GM18526 (cell line): ENCODE measurements around the gene CLDN19.

Experiments used
- POLR2A ChIP-seq: IDR thresholded peaks from 3 replicates; pipeline ENCODE4 v1.6.1; 2011; ENCODE audit not compliant: insufficient read length; ENCODE audit errors: extremely low read depth

Gene CLDN19

GRCh38 chr1:42766741-42767509 lies 26.9 kb upstream of the CLDN19 start, which contains the start of the genes C1orf50 and P3H1:
Gene C1orf50 (plus strand): TSS chr1:42767249. CDS start chr1:42767312, 63 bp downstream.
Gene P3H1 (minus strand): TSS chr1:42767028. CDS start chr1:42766971, 57 bp downstream.
- TF ChIP-seq POLR2A: peak; percentile 98

GRCh38 chr1:42765832-42766740 lies 26.1 kb upstream of the CLDN19 start:
- no peak for TF ChIP-seq POLR2A

GRCh38 chr1:42765269-42765668 lies 25.2 kb upstream of the CLDN19 start:
- TF ChIP-seq POLR2A: no peak

- no peak for TF ChIP-seq POLR2A
These were observed 22.2 kb upstream of the CLDN19 start for GRCh38 chr1:42762269-42762668.

GRCh38 chr1:42761567-42761966 lies 21.5 kb upstream of the CLDN19 start:
- no peak for TF ChIP-seq POLR2A

- no peak for TF ChIP-seq POLR2A
These were observed 19.1 kb upstream of the CLDN19 start for GRCh38 chr1:42759114-42759513.

- TF ChIP-seq POLR2A: no peak
These were observed 18.6 kb upstream of the CLDN19 start for GRCh38 chr1:42758641-42759040.

- no peak for TF ChIP-seq POLR2A
These were observed 17.8 kb upstream of the CLDN19 start for GRCh38 chr1:42757892-42758275.

GRCh38 chr1:42756956-42757891 lies 17.2 kb upstream of the CLDN19 start:
- TF ChIP-seq POLR2A: no peak

- no peak for TF ChIP-seq POLR2A
These were observed 13.0 kb upstream of the CLDN19 start for GRCh38 chr1:42753070-42753469.

- TF ChIP-seq POLR2A: no peak
These were observed 12.2 kb upstream of the CLDN19 start for GRCh38 chr1:42752284-42752683.

- no peak for TF ChIP-seq POLR2A
These were observed 10.0 kb upstream of the CLDN19 start for GRCh38 chr1:42750041-42750440.

- TF ChIP-seq POLR2A: no peak
These were observed 8.7 kb upstream of the CLDN19 start for GRCh38 chr1:42748461-42749410.

- TF ChIP-seq POLR2A: no peak
These were observed 8.0 kb upstream of the CLDN19 start for GRCh38 chr1:42748021-42748420.

GRCh38 chr1:42747125-42747524 lies 7.1 kb upstream of the CLDN19 start:
- TF ChIP-seq POLR2A: no peak
